Measurements from ENCODE around the gene SUSD5. TPM values are rescaled to one million over a fixed set of nuclear protein-coding genes. Genes with fewer than 3 reads are reported as not detected.

Gene SUSD5
- total and polyA plus RNA-seq, 3 donors from 2014 or later = 4.9 to 7.7 (median 5.6) TPM

- Histone ChIP-seq H3K4me3 (peak overlapping the region; percentile 46 to 47), H3K27me3 (no peaks in the 10 kb centered on the region), H3K4me1 (peaks cover 3% of the 10 kb centered on the region), H3K9me3 (no peaks in the 10 kb centered on the region), H3K27ac (peak overlapping the region in 1 of 2 donors; percentile 38), H3K36me3 (ENCODE audit: low read depth, missing control alignments) (no peaks in the 10 kb centered on the region)
- TF ChIP-seq POLR2A (IDR thresholded peaks at IDR 0.05) (no peak), CTCF (IDR thresholded peaks at IDR 0.05) (no peak)
- WGBS, 2 donors = 6 to 7% methylated on average over 15 of the region's 15 CpGs
- peak; percentile 16 for DNase-seq
- intact Hi-C loops (cut with DNase I; ENCODE audit: low total_unique reads) = no loop called here
Observed at GRCh38 chr3:33219175-33219487, 521 bp upstream of the SUSD5 start.

GRCh38 chr3:33217866-33218445, 654 bp downstream of the SUSD5 start:
- no peak for DNase-seq
- peak overlapping the region; percentile 46 to 47 for H3K4me3 ChIP-seq
- no peaks in the 10 kb centered on the region for H3K36me3 ChIP-seq (ENCODE audit: low read depth, missing control alignments)
- H3K27ac ChIP-seq = peak overlapping the region in 1 of 2 donors; percentile 38
- H3K9me3 ChIP-seq = no peaks in the 10 kb centered on the region
- TF ChIP-seq POLR2A (IDR thresholded peaks at IDR 0.05) = no peak
- WGBS, 2 donors = 1 to 2% methylated on average over 19 of the region's 19 CpGs
- H3K27me3 ChIP-seq = no peaks in the 10 kb centered on the region
- H3K4me1 ChIP-seq = peaks cover 3% of the 10 kb centered on the region
- intact Hi-C loops (cut with DNase I; ENCODE audit: low total_unique reads) = no loop called here

GRCh38 chr3:33215739-33216138, 2.9 kb downstream of the SUSD5 start:
- DNase-seq = no peak
- intact Hi-C loops (cut with DNase I; ENCODE audit: low total_unique reads) = no loop called here
- H3K36me3 ChIP-seq (ENCODE audit: low read depth, missing control alignments) = no peaks in the 10 kb centered on the region
- H3K9me3 ChIP-seq = no peaks in the 10 kb centered on the region
- no peak overlapping the region for H3K27ac ChIP-seq
- TF ChIP-seq POLR2A (IDR thresholded peaks at IDR 0.05) (no peak), CTCF (IDR thresholded peaks at IDR 0.05) (no peak)
- H3K4me3 ChIP-seq = no peak overlapping the region
- H3K27me3 ChIP-seq = no peaks in the 10 kb centered on the region
- WGBS, 2 donors = 88% methylated on average over 3 of the region's 3 CpGs
- H3K4me1 ChIP-seq = peaks cover 3% of the 10 kb centered on the region

- 88 to 95% methylated on average over 3 of the region's 3 CpGs for WGBS, 2 donors
- no peaks in the 10 kb centered on the region for H3K4me1 ChIP-seq
Observed at GRCh38 chr3:33212406-33212805, 6.2 kb downstream of the SUSD5 start.

GRCh38 chr3:33211444-33211843, 7.2 kb downstream of the SUSD5 start:
- no peak overlapping the region for H3K4me3 ChIP-seq
- no peak for DNase-seq
- no peak overlapping the region for H3K27ac ChIP-seq
- TF ChIP-seq POLR2A (IDR thresholded peaks at IDR 0.05) (no peak), CTCF (IDR thresholded peaks at IDR 0.05) (no peak)
- H3K4me1 ChIP-seq = no peaks in the 10 kb centered on the region
- H3K27me3 ChIP-seq = no peaks in the 10 kb centered on the region
- intact Hi-C loops (cut with DNase I; ENCODE audit: low total_unique reads) = no loop called here
- H3K9me3 ChIP-seq = no peaks in the 10 kb centered on the region
- H3K36me3 ChIP-seq (ENCODE audit: low read depth, missing control alignments) = no peaks in the 10 kb centered on the region
- WGBS, 2 donors = 79 to 100% methylated on average over 1 of the region's 1 CpG

More at GRCh38 chr3:33212406-33212805, 6.2 kb downstream of the SUSD5 start:
- DNase-seq = no peak
- TF ChIP-seq POLR2A (IDR thresholded peaks at IDR 0.05) (no peak), CTCF (IDR thresholded peaks at IDR 0.05) (no peak)
- no peaks in the 10 kb centered on the region for H3K36me3 ChIP-seq (ENCODE audit: low read depth, missing control alignments)
- no peak overlapping the region for H3K27ac ChIP-seq
- H3K9me3 ChIP-seq = no peaks in the 10 kb centered on the region
- intact Hi-C loops (cut with DNase I; ENCODE audit: low total_unique reads) = no loop called here
- no peaks in the 10 kb centered on the region for H3K27me3 ChIP-seq
- no peak overlapping the region for H3K4me3 ChIP-seq
